HL-60 (cell line): ENCODE results near the gene PON1.

Source experiments
- DNase-seq, 2 experiments: peaks; one replicate each; pipeline ENCODE4 v3.0.0-alpha.2; 2010 to 2020; ENCODE audit warnings: low read depth in 1 of 2, low spot score in 1 of 2
- H3K27ac ChIP-seq: fragments of 250-450 bp; sonication (Bioruptor Pico); replicated peaks from 2 replicates; pipeline ENCODE4 v1.5.1; 2020; ENCODE audit warnings: mild to moderate bottlenecking, moderate library complexity
- H3K27me3 ChIP-seq: fragments of 250-450 bp; sonication (Bioruptor Pico); 2 replicates; pipeline ENCODE4 v1.5.1; 2021; ENCODE audit warnings: mild to moderate bottlenecking, moderate library complexity; ENCODE audit not compliant: insufficient read depth, poor library complexity, severe bottlenecking
- H3K4me3 ChIP-seq: replicated peaks from 2 replicates; pipeline ENCODE4 v1.5.1; 2011; ENCODE audit warnings: mild to moderate bottlenecking, control low read depth, low read length; ENCODE audit not compliant: insufficient read depth
- GABPA ChIP-seq: IDR thresholded peaks from 2 replicates; pipeline ENCODE4 v1.6.1; 2012; ENCODE audit warnings: low read depth
- POLR2AphosphoS5 ChIP-seq: IDR thresholded peaks from 2 replicates; pipeline ENCODE4 v1.6.1; 2012; ENCODE audit warnings: low read depth
- SPI1 ChIP-seq: IDR thresholded peaks from 2 replicates; pipeline ENCODE4 v1.6.1; 2012; ENCODE audit warnings: low read depth, mild to moderate bottlenecking, borderline replicate concordance
- TF ChIP-seq, protein P1 (sequence below): IDR thresholded peaks from one replicate; pipeline ENCODE4 v1.5.1; 2011; ENCODE audit warnings: low read length, control low read depth, inconsistent platforms; ENCODE audit not compliant: insufficient read depth
- TF ChIP-seq, protein P2 (sequence below): IDR thresholded peaks from 2 replicates; pipeline ENCODE4 v1.6.1; 2012; ENCODE audit warnings: low read depth; ENCODE audit not compliant: insufficient replicate concordance

PON1 gene

GRCh38 chr7:95327356-95327755, 3.0 kb upstream of the PON1 start:
- TF ChIP-seq SPI1 (no peak), POLR2AphosphoS5 (no peak), GABPA (no peak)
- TF ChIP-seq, protein P1, sequence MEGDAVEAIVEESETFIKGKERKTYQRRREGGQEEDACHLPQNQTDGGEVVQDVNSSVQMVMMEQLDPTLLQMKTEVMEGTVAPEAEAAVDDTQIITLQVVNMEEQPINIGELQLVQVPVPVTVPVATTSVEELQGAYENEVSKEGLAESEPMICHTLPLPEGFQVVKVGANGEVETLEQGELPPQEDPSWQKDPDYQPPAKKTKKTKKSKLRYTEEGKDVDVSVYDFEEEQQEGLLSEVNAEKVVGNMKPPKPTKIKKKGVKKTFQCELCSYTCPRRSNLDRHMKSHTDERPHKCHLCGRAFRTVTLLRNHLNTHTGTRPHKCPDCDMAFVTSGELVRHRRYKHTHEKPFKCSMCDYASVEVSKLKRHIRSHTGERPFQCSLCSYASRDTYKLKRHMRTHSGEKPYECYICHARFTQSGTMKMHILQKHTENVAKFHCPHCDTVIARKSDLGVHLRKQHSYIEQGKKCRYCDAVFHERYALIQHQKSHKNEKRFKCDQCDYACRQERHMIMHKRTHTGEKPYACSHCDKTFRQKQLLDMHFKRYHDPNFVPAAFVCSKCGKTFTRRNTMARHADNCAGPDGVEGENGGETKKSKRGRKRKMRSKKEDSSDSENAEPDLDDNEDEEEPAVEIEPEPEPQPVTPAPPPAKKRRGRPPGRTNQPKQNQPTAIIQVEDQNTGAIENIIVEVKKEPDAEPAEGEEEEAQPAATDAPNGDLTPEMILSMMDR = no peak
- TF ChIP-seq, protein P2, sequence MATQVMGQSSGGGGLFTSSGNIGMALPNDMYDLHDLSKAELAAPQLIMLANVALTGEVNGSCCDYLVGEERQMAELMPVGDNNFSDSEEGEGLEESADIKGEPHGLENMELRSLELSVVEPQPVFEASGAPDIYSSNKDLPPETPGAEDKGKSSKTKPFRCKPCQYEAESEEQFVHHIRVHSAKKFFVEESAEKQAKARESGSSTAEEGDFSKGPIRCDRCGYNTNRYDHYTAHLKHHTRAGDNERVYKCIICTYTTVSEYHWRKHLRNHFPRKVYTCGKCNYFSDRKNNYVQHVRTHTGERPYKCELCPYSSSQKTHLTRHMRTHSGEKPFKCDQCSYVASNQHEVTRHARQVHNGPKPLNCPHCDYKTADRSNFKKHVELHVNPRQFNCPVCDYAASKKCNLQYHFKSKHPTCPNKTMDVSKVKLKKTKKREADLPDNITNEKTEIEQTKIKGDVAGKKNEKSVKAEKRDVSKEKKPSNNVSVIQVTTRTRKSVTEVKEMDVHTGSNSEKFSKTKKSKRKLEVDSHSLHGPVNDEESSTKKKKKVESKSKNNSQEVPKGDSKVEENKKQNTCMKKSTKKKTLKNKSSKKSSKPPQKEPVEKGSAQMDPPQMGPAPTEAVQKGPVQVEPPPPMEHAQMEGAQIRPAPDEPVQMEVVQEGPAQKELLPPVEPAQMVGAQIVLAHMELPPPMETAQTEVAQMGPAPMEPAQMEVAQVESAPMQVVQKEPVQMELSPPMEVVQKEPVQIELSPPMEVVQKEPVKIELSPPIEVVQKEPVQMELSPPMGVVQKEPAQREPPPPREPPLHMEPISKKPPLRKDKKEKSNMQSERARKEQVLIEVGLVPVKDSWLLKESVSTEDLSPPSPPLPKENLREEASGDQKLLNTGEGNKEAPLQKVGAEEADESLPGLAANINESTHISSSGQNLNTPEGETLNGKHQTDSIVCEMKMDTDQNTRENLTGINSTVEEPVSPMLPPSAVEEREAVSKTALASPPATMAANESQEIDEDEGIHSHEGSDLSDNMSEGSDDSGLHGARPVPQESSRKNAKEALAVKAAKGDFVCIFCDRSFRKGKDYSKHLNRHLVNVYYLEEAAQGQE = no peak
- H3K27ac ChIP-seq = no peak overlapping the region
- H3K27me3 ChIP-seq = no peaks in the 10 kb centered on the region

GRCh38 chr7:95323410-95324129, 762 bp downstream of the PON1 start:
- TF ChIP-seq GABPA (no peak), POLR2AphosphoS5 (no peak), SPI1 (no peak)
- TF ChIP-seq, protein P1 = no peak
- TF ChIP-seq, protein P2 = no peak
- H3K27ac ChIP-seq = no peak overlapping the region
- no peaks in the 10 kb centered on the region for H3K27me3 ChIP-seq
- no peak overlapping the region for H3K4me3 ChIP-seq
- no peak for DNase-seq

More at GRCh38 chr7:95327356-95327755, 3.0 kb upstream of the PON1 start:
- DNase-seq = no peak
- H3K4me3 ChIP-seq = no peak overlapping the region

DNA sequence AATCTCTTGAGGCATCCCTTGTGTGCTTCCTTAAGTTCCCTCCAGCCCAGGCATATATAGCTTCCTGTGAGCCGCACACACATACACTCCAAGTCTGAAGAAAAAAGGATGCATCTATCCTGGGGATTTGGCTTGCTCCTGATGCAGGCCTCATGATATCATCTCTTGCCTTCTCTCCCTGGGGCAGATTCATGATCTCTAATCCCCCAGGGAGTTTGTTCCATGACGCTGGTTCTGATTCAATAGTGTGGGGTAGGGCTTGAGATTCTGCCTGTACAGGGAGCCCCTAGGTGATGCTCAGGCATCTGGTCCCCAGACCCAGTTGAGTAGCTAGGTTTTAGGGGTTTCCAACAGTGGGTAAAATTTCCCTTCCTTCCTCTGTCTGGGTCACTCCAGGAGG, 1.5 kb downstream of the PON1 start:
- no peak for DNase-seq
- H3K27ac ChIP-seq = no peak overlapping the region
- no peaks in the 10 kb centered on the region for H3K27me3 ChIP-seq
- no peak overlapping the region for H3K4me3 ChIP-seq
- TF ChIP-seq GABPA (no peak), SPI1 (no peak), POLR2AphosphoS5 (no peak)
- TF ChIP-seq, protein P2 = no peak
- TF ChIP-seq, protein P1 = no peak
